GM12878 (cell line): ENCODE data around the gene CLIC3. TPM values are rescaled to one million over a fixed set of nuclear protein-coding genes. Genes with fewer than 3 reads are reported as not detected.
A peak's percentile ranks its signal among the peaks of the same experiment; 100 is the strongest.

Experiments used
- ATAC-seq: fragments of 200-7000 bp; cut with Tn5 transposase; 3 replicates; pipeline ENCODE4 v1.9.1; 2020; ENCODE audit warnings: mild to moderate bottlenecking, moderate library complexity
- BruUV-seq: library from RNA; stranded (reverse); fragments of 400-500 nt; replicated peaks from 2 replicates; lab custom pipeline; 2021; lab: Mats Ljungman, UMichigan
- CTCF ChIA-PET: fragments of 300-600 bp; sonication (Branson Sonifier 250); formaldehyde crosslinking; extraction: SDS; loops from one replicate; lab custom pipeline; 2021; ENCODE audit warnings: inconsistent platforms; lab: Yijun Ruan, JAX
- POLR2A ChIA-PET: fragments of 350-600 bp; formaldehyde crosslinking; extraction: SDS; loops from one replicate; lab custom pipeline; 2021; ENCODE audit warnings: inconsistent platforms; lab: Charles Lee
- RAD21 ChIA-PET: fragments of 300-600 bp; sonication (Branson Sonifier 250); formaldehyde crosslinking; loops from one replicate; lab custom pipeline; 2023; ENCODE audit warnings: antibody characterized with exemption; ENCODE audit not compliant: unreplicated experiment; lab: Charles Lee
- SMC1A ChIA-PET: fragments of 300-600 bp; sonication (Branson Sonifier 250); formaldehyde crosslinking; loops from one replicate; lab custom pipeline; 2023; ENCODE audit not compliant: unreplicated experiment, uncharacterized antibody; lab: Charles Lee
- DNase-seq: peaks from one replicate; pipeline ENCODE4 v3.0.0-alpha.2; 2011; ENCODE audit warnings: low read depth, low spot score
- FAIRE-seq: peaks from 3 replicates; lab custom pipeline; 2011; peaks lifted over from hg19 to GRCh38; lab: Jason Lieb, UNC
- H2AFZ ChIP-seq: 2 replicates; pipeline ENCODE4 v1.6.0; 2011; ENCODE audit warnings: low read depth, low read length, control low read depth; ENCODE audit not compliant: control insufficient read depth
- H3K27ac ChIP-seq: 2 replicates; pipeline ENCODE4 v1.5.1; 2011; ENCODE audit warnings: control low read depth; ENCODE audit not compliant: control insufficient read depth, insufficient read depth
- H3K27me3 ChIP-seq, 2 experiments: replicated peaks in 1 of 2; 2 replicates each; pipeline versions ENCODE4 v1.6.0 to v1.6.1; 2011; ENCODE audit warnings: low read length in 1 of 2; ENCODE audit not compliant: control insufficient read depth in 2 of 2, insufficient read depth in 2 of 2
- H3K36me3 ChIP-seq, 2 experiments: 2 replicates each; pipeline ENCODE4 v1.5.1; 2011; ENCODE audit warnings: low read length in 1 of 2; ENCODE audit not compliant: control insufficient read depth in 2 of 2, insufficient read depth in 2 of 2
- H3K4me1 ChIP-seq: 2 replicates; pipeline ENCODE4 v1.6.1; 2011; ENCODE audit warnings: mild to moderate bottlenecking, low read length, moderate library complexity, mixed read lengths; ENCODE audit not compliant: control insufficient read depth, insufficient read depth
- H3K4me2 ChIP-seq: 2 replicates; pipeline ENCODE4 v1.6.0; 2011; ENCODE audit warnings: control low read depth; ENCODE audit not compliant: control insufficient read depth, insufficient read depth
- H3K4me3 ChIP-seq: fragments of 200-600 bp; sonication (generic); 2 replicates; pipeline ENCODE4 v1.5.1; 2016
- H3K79me2 ChIP-seq: 2 replicates; pipeline ENCODE4 v1.6.0; 2011; ENCODE audit warnings: low read length; ENCODE audit not compliant: control insufficient read depth, insufficient read depth
- H3K9ac ChIP-seq: 2 replicates; pipeline ENCODE4 v1.8.0; 2011; ENCODE audit warnings: low read length, control low read depth, mixed read lengths; ENCODE audit not compliant: control insufficient read depth, insufficient read depth
- H3K9me3 ChIP-seq: replicated peaks from 3 replicates; pipeline ENCODE4 v1.5.1; 2011; ENCODE audit warnings: mild to moderate bottlenecking, low read length; ENCODE audit not compliant: control insufficient read depth, insufficient read depth
- H4K20me1 ChIP-seq: 2 replicates; pipeline ENCODE4 v1.6.0; 2011; ENCODE audit not compliant: control insufficient read depth, insufficient read depth
- BCL11A ChIP-seq: IDR thresholded peaks from 2 replicates; pipeline ENCODE4 v1.6.1; 2011; ENCODE audit warnings: low read depth, low read length
- BCLAF1 ChIP-seq: fragments of 450-650 bp; IDR thresholded peaks from 2 replicates; pipeline ENCODE4 v1.6.1; 2017; ENCODE audit warnings: antibody characterized with exemption, mild to moderate bottlenecking, moderate library complexity
- EGR1 ChIP-seq, 2 experiments: IDR thresholded peaks; 1 replicate in 1 of 2; 2 replicates in 1 of 2; pipeline ENCODE4 v1.6.1; 2011 to 2012; ENCODE audit warnings: low read depth in 2 of 2, low read length in 2 of 2, borderline replicate concordance in 1 of 2, mild to moderate bottlenecking in 1 of 2, moderate library complexity in 1 of 2
- MLLT1 ChIP-seq: fragments of 450-650 bp; IDR thresholded peaks from 2 replicates; pipeline ENCODE4 v1.6.1; 2016; ENCODE audit warnings: mild to moderate bottlenecking
- RUNX3 ChIP-seq: IDR thresholded peaks from 2 replicates; pipeline ENCODE4 v1.6.1; 2012; ENCODE audit warnings: low read length, inconsistent platforms
- SMAD1 ChIP-seq: fragments of 450-650 bp; IDR thresholded peaks from 2 replicates; pipeline ENCODE4 v1.6.1; 2018; ENCODE audit warnings: mild to moderate bottlenecking, low read depth; ENCODE audit not compliant: partially characterized antibody
- ZSCAN29 ChIP-seq: fragments of 450-650 bp; IDR thresholded peaks from 2 replicates; pipeline ENCODE4 v1.6.1; 2017; ENCODE audit warnings: mild to moderate bottlenecking, moderate library complexity
- WGBS: methylation state at CpG from one replicate; pipeline ENCODE4 v1.1.6; 2016; ENCODE audit warnings: low lambda C conversion rate; ENCODE audit not compliant: insufficient replicate concordance, insufficient coverage; ENCODE audit errors: missing lambda C conversion rate; 5-methylcytosine and 5-hydroxymethylcytosine counted together
- in situ Hi-C: fragments of 300-500 bp; cut with MboI; formaldehyde crosslinking; loops from 9 replicates; pipeline ENCODE4 v1.14.3; 2018; ENCODE audit warnings: mixed read lengths
- intact Hi-C: fragments of 100-400 bp; cut with micrococcal nuclease; formaldehyde crosslinking; loops from one replicate; pipeline ENCODE4 v1.14.2; 2022; ENCODE audit not compliant: unreplicated experiment
- polyA plus RNA-seq, 11 experiments: library from polyadenylated mRNA; depleted of rRNA in 4 of 11; unstranded in 6 of 11; stranded (reverse) in 5 of 11; fragments of >200 nt; fragmentation: Nextera tagmentation in 4 of 11; fragmentation: Illumina TruSeq in 1 of 11; extraction: Ambion mirVana in 4 of 11; extraction: Trizol in 1 of 11; gene quantifications; 1 replicate in 1 of 11; 2 replicates in 10 of 11; pipeline versions ENCODE4 v1.2.1 to v1.2.3, GENCODE V29; 2011 to 2016; ENCODE audit warnings: inconsistent platforms in 2 of 11, missing spikeins in 2 of 11, low read depth in 1 of 11
- total RNA-seq, 4 experiments: library from RNA; depleted of rRNA in 3 of 4; stranded (reverse); fragments of >200 nt in 3 of 4; fragmentation: Illumina TruSeq in 1 of 4; extraction: Trizol in 1 of 4; gene quantifications; 2 replicates each; pipeline versions ENCODE4 v1.2.1 to v1.2.3, GENCODE V29; 2013 to 2021
- TF ChIP-seq, protein P1 (sequence below): IDR thresholded peaks from 2 replicates; pipeline ENCODE4 v1.6.1; 2011; ENCODE audit warnings: borderline replicate concordance, low read depth, mild to moderate bottlenecking, moderate library complexity, low read length; ENCODE audit not compliant: insufficient read depth, poor library complexity, severe bottlenecking

The CLIC3 gene
- total and polyA plus RNA-seq, 10 of the 15 experiments (the other 5 are each of a cell fraction or from before 2014, with no cell fraction given), result 0.31 TPM; not detected in 9

GRCh38 chr9:137030538-137031527 lies 34.5 kb upstream of the CLIC3 start:
- ChIA-PET SMC1A (interaction anchor here (2.1 to 5.2 kb wide), 2 partner anchors 83 kb away, joined by 14 to 77 read pairs; no protein-coding TSS in a partner anchor), POLR2A (interaction anchor here (0.5 kb wide), 1 partner anchor 11 kb away, joined by 4 read pairs; no protein-coding TSS in a partner anchor), RAD21 (interaction anchor here (0.5 to 2.1 kb wide), 4 partner anchors 37 to 264 kb away, joined by 3 to 15 read pairs (median 4); no protein-coding TSS in a partner anchor), CTCF (interaction anchor here (1.1 to 4.7 kb wide), 13 partner anchors 16 to 243 kb away, joined by 4 to 65 read pairs (median 7); partner anchors contain the start of genes AJM1, C8G, CLIC3 and PAXX)
- Histone ChIP-seq H3K36me3 (no peaks in the 10 kb centered on the region), H2AFZ (no peak overlapping the region), H3K79me2 (no peaks in the 10 kb centered on the region), H3K27me3 (peaks cover 0 to 2% of the 10 kb centered on the region in 2 experiments; a peak in 2 of 4 replicates), H4K20me1 (no peaks in the 10 kb centered on the region), H3K4me3 (no peak overlapping the region), H3K4me1 (peaks cover 50% of the 10 kb centered on the region), H3K4me2 (peak overlapping the region; percentile 30; the same call in 1 of the 2 replicates), H3K9me3 (no peaks in the 10 kb centered on the region), H3K27ac (no peak overlapping the region), H3K9ac (no peak overlapping the region)
- TF ChIP-seq MLLT1 (no peak), BCLAF1 (no peak), SMAD1 (no peak), RUNX3 (peak; percentile 55), ZSCAN29 (no peak), EGR1 (IDR thresholded peaks at IDR 0.05; ENCODE audit: borderline replicate concordance in 1 of 2, low read depth in 2 of 2, low read length in 2 of 2) (peak in 1 of 2 experiments; percentile 61; a peak in 2 of 3 replicates), BCL11A (no peak)
- TF ChIP-seq, protein P1, sequence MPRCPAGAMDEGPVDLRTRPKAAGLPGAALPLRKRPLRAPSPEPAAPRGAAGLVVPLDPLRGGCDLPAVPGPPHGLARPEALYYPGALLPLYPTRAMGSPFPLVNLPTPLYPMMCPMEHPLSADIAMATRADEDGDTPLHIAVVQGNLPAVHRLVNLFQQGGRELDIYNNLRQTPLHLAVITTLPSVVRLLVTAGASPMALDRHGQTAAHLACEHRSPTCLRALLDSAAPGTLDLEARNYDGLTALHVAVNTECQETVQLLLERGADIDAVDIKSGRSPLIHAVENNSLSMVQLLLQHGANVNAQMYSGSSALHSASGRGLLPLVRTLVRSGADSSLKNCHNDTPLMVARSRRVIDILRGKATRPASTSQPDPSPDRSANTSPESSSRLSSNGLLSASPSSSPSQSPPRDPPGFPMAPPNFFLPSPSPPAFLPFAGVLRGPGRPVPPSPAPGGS, result no peak
- intact Hi-C loops (no loop called here), in situ Hi-C loops (no loop called here)
- DNase-seq (peak; percentile 42), ATAC-seq (no peak), FAIRE-seq (no peak)
- BruUV-seq, result no TSS peak
- 3% methylated on average over 65 of the region's 65 CpGs for WGBS
